Stromal cell of bone marrow (primary cell): ENCODE results near the gene CEBPB.

Source experiments
- DNase-seq: peaks from one replicate; pipeline ENCODE4 v3.0.0-alpha.2; 2012; ENCODE audit warnings: low read depth

The CEBPB gene

GRCh38 chr20:50214226-50215024 lies 23.8 kb downstream of the CEBPB start:
- no peak for DNase-seq

- peak; percentile 49 for DNase-seq
Observed at GRCh38 chr20:50215101-50215690, 24.6 kb downstream of the CEBPB start.

- DNase-seq: no peak
Observed at GRCh38 chr20:50215926-50216325, 25.3 kb downstream of the CEBPB start.

- no peak for DNase-seq
Observed at GRCh38 chr20:50216543-50217206, 26.0 kb downstream of the CEBPB start.

DNA sequence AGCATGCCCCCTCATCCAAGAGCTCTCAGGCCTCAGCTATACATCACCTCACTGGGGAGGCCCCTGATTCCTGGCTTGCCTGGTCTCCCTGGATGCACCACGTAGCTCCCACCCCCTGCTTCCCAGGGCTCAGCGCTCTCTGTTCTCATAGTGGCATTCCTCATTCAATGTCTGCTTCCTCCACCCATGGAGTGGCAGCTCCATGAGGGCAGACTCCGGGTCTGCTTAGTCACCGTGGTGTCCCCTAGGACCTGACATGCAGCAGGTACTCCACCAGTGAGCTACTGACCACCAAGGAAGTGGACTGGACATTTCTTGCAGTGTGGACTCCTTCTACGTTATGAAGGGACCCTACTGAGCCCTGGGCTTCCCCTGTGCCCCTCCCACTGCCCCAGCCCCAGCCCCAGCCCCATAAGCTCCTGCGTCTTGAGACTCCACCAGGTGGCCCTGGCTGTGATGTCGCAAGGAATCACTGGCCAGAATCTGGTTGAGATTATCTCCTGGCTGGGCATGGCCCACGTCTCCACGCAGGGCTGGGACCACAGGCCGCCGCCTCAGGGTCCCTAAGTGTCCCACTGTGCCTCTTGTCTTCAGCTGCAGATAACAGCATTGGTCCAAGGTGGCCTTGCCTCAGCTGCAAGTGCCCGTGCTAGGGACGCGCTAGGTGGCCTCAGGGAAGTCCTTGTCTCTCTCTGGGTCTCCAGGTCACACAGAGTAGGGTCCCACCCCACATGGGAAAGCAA lies 26.7 kb downstream of the CEBPB start:
- DNase-seq: no peak

DNA sequence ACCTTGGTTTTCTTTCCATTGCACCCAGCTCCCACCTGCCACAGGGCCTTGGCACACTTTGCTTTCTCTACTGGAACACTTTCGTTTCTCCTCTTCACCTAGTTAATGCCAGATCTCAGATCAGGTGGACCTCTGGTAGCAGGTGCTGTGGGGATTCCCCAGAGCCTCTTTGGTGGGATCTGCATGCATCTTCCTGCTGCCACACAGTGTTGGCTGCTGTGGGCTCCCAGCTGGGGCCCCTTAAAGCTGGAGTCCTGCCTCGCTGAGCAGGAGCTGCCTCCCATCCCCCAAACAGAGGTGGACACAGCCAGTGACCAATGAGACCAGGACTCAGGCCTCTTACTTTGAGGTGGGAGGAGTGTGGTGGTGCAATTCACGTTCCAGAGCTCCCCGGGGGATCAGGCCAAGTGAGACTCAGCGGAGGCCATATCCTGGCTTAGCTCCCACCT lies 28.4 kb downstream of the CEBPB start:
- no peak for DNase-seq

- DNase-seq: no peak
Observed at GRCh38 chr20:50219600-50219999, 29.0 kb downstream of the CEBPB start.

GRCh38 chr20:50220093-50220893 lies 29.7 kb downstream of the CEBPB start:
- DNase-seq: no peak

DNA sequence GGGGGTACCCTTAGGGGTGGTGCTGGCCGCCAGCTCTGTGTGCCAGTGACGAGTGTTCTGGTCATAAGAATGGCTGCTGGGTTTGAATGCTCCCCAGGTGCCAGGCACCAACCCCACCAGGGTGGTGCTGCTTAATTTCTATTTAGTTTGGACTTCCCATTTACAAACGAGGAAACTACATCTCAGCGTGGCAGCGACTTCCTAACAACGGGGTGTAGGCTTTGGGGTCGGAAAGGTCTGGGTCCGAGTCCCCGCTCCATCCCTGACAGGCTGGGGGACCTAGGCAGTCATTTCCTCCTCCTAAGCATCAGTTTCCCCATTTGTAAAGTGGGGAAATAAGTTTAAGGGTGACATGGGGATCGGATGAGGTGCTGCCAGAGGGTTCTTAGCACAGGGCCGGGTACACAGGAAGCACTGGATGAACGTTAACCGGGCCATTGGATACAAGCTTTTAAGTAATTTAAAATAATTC lies 30.3 kb downstream of the CEBPB start:
- DNase-seq: no peak

- peak; percentile 53 for DNase-seq
Observed at GRCh38 chr20:50221501-50222308, 31.1 kb downstream of the CEBPB start.

GRCh38 chr20:50222309-50223038 lies 31.8 kb downstream of the CEBPB start:
- no peak for DNase-seq

GRCh38 chr20:50223039-50224005 lies 32.7 kb downstream of the CEBPB start:
- DNase-seq: no peak

- DNase-seq: no peak
Observed at GRCh38 chr20:50224052-50224451, 33.4 kb downstream of the CEBPB start.

DNA sequence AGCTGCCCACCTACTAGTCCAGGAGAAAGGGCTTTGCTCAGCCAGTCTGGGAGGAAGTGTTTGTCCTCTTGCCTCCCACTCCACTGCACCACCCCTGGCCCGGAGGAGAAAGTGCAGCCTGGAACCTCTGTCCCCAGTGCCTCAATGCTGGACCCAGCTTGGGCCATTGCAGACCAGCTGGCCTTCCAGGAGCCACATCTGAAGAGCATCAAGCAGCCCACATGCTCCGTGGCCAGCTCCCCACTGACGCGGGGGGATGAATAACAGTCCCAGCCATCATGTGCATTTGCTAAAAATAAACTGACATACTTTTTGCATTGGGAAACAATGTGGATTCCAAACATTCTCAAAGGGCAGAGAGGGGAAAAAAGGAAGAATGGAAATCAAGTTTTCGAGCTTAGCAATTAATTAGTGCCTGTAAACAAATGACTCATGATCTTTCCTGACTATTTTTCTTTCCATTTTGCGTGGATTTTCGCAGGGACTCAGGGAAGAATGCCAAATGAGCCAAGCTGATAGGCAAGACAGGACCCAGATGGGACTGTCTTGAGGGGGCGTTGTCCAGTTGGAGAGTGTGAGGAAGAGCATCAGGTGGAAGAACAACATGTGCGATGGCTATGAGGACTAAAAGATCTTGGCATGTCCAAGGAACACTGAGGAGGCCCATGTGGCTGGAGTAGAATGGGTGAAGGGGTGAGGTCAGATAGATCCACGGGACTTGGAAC lies 34.1 kb downstream of the CEBPB start:
- DNase-seq: peak; percentile 91

- peak; percentile 47 for DNase-seq
Observed at GRCh38 chr20:50226093-50226974, 35.7 kb downstream of the CEBPB start.

GRCh38 chr20:50227506-50227905 lies 36.9 kb downstream of the CEBPB start:
- no peak for DNase-seq

- DNase-seq: no peak
Observed at GRCh38 chr20:50229156-50229607, 38.6 kb downstream of the CEBPB start.
